K562 (cell line): ENCODE data around the gene C1orf105. TPM values are rescaled to one million over a fixed set of nuclear protein-coding genes. Genes with fewer than 3 reads are reported as not detected.

ENCODE experiments used
- ATF7 ChIP-seq: fragments of 450-650 bp; IDR thresholded peaks from 2 replicates; pipeline ENCODE4 v1.7.1; 2014; ENCODE audit warnings: mild to moderate bottlenecking, moderate library complexity
- COPS2 ChIP-seq: fragments of 450-650 bp; conservative IDR thresholded peaks from 2 replicates; pipeline ENCODE4 v1.6.1; 2016; ENCODE audit warnings: mild to moderate bottlenecking, moderate library complexity
- CREM ChIP-seq: IDR thresholded peaks from 2 replicates; pipeline ENCODE4 v1.6.1; 2014; ENCODE audit warnings: antibody characterized with exemption, low read depth
- CXXC5 ChIP-seq: fragments of 250-450 bp; sonication (Bioruptor Pico); IDR thresholded peaks from 2 replicates; pipeline ENCODE4 v1.8.0; 2022; ENCODE audit warnings: inconsistent platforms, mild to moderate bottlenecking, moderate library complexity
- ESRRA ChIP-seq: fragments of 450-650 bp; IDR thresholded peaks from 2 replicates; pipeline ENCODE4 v1.6.1; 2014; ENCODE audit warnings: low read depth, mild to moderate bottlenecking, moderate library complexity, borderline replicate concordance
- GATAD2A ChIP-seq: fragments of 450-650 bp; IDR thresholded peaks from 2 replicates; pipeline ENCODE4 v1.6.1; 2017
- MCM7 ChIP-seq, 2 experiments: fragments of 450-650 bp; IDR thresholded peaks; 2 replicates each; pipeline ENCODE4 v1.6.1; 2016 to 2018
- SREBF1 ChIP-seq: fragments of 150-350 bp; IDR thresholded peaks from 2 replicates; pipeline ENCODE4 v1.6.1; 2014; ENCODE audit warnings: antibody characterized with exemption, low read depth, low read length, borderline replicate concordance
- YY1 ChIP-seq, 3 experiments: IDR thresholded peaks; 2 replicates each; pipeline ENCODE4 v1.6.1; 2011; ENCODE audit warnings: low read length in 2 of 3, mild to moderate bottlenecking in 2 of 3, moderate library complexity in 2 of 3, borderline replicate concordance in 1 of 3, control low read depth in 1 of 3, low read depth in 1 of 3; ENCODE audit not compliant: insufficient read depth in 3 of 3, insufficient replicate concordance in 2 of 3, control insufficient read depth in 1 of 3, insufficient read length in 1 of 3; ENCODE audit errors: extremely low read depth in 1 of 3
- ZNF311 ChIP-seq: fragments of 250-450 bp; sonication (Bioruptor Pico); IDR thresholded peaks from 2 replicates; pipeline ENCODE4 v1.4.0; 2020; ENCODE audit warnings: mild to moderate bottlenecking, moderate library complexity
- polyA plus RNA-seq, 8 experiments: library from polyadenylated mRNA; depleted of rRNA in 4 of 8; stranded (reverse) in 5 of 8; unstranded in 3 of 8; fragments of >200 nt; fragmentation: Nextera tagmentation in 2 of 8; fragmentation: Illumina TruSeq in 1 of 8; extraction: Ambion mirVana in 2 of 8; extraction: Trizol in 1 of 8; gene quantifications; 2 replicates each; pipeline versions ENCODE4 v1.2.1 to v1.2.3, GENCODE V29; 2011 to 2014; ENCODE audit warnings: inconsistent platforms in 1 of 8, missing spikeins in 1 of 8
- total RNA-seq, 7 experiments: library from RNA; depleted of rRNA in 6 of 7; stranded (reverse); fragments of >200 nt in 6 of 7; fragmentation: Illumina TruSeq in 2 of 7; extraction: Trizol in 2 of 7; gene quantifications; 2 replicates each; pipeline versions ENCODE4 v1.2.1 to v1.2.3, GENCODE V29; 2011 to 2021; ENCODE audit warnings: low replicate concordance in 1 of 7

The C1orf105 gene
- total and polyA plus RNA-seq, 9 of the 15 experiments (the other 6 are each of a cell fraction or from before 2014, with no cell fraction given), result 0.08 TPM; not detected in 8

GRCh38 chr1:172449585-172450523 lies 29.4 kb downstream of the C1orf105 start (continued):
- TF ChIP-seq GATAD2A (no peak), CREM (no peak; the same call in 1 of the 2 replicates), YY1 (IDR thresholded peaks at IDR 0.05; ENCODE audit: borderline replicate concordance in 1 of 3, control insufficient read depth in 1 of 3, extremely low read depth in 1 of 3, insufficient read depth in 3 of 3, insufficient read length in 1 of 3, insufficient replicate concordance in 2 of 3, low read depth in 1 of 3, low read length in 2 of 3) (peak in 1 of 3 experiments; percentile 59), CXXC5 (CRISPR knock-in tag) (peak; percentile 56), ZNF311 (no peak), ESRRA (peak; percentile 56; the same call in 1 of the 2 replicates), ATF7 (0 out of 2 replicates have a peak, but pooled peaks have one; percentile 34), SREBF1 (peak; percentile 41; the same call in 1 of the 2 replicates), MCM7 (IDR thresholded peaks at IDR 0.05) (no peak), COPS2 (no peak)
